GM18861 (cell line): ENCODE data around the gene RNF123.

Experiments used
- ATAC-seq: cut with Tn5 transposase; IDR thresholded peaks from one replicate; pipeline ENCODE4 v1.9.1; 2021; ENCODE audit not compliant: unreplicated experiment

Gene RNF123

GRCh38 chr3:49689046-49689907 lies at the start of gene RNF123, which contains the start of gene MST1:
RNF123 (plus strand) TSS chr3:49689557; CDS start chr3:49691166, 1,609 bp downstream.
MST1 (minus strand) TSS chr3:49689474; CDS start chr3:49688691, 783 bp downstream.
- ATAC-seq = no peak

GRCh38 chr3:49641292-49641691 lies 48.1 kb upstream of the RNF123 start:
- no peak for ATAC-seq

GRCh38 chr3:49641921-49642707 lies 47.2 kb upstream of the RNF123 start:
- no peak for ATAC-seq

GRCh38 chr3:49642708-49643145 lies 46.6 kb upstream of the RNF123 start:
- no peak for ATAC-seq

- no peak for ATAC-seq
Measured at GRCh38 chr3:49644684-49645083, 44.7 kb upstream of the RNF123 start.

- no peak for ATAC-seq
Measured at GRCh38 chr3:49646236-49646635, 43.1 kb upstream of the RNF123 start.

GRCh38 chr3:49647741-49648140 lies 41.6 kb upstream of the RNF123 start:
- ATAC-seq = no peak

- no peak for ATAC-seq
Measured at GRCh38 chr3:49648354-49649019, 40.9 kb upstream of the RNF123 start.

GRCh38 chr3:49649576-49649975 lies 39.8 kb upstream of the RNF123 start:
- no peak for ATAC-seq

- no peak for ATAC-seq
Measured at GRCh38 chr3:49650177-49650576, 39.2 kb upstream of the RNF123 start.

GRCh38 chr3:49650637-49651036 lies 38.7 kb upstream of the RNF123 start:
- no peak for ATAC-seq

GRCh38 chr3:49652218-49652902 lies 37.0 kb upstream of the RNF123 start:
- ATAC-seq = no peak

GRCh38 chr3:49652903-49653415 lies 36.4 kb upstream of the RNF123 start:
- ATAC-seq = no peak

GRCh38 chr3:49653621-49654020 lies 35.7 kb upstream of the RNF123 start:
- no peak for ATAC-seq

- ATAC-seq = no peak
Measured at GRCh38 chr3:49654176-49654825, 35.1 kb upstream of the RNF123 start.

GRCh38 chr3:49654955-49655556 lies 34.3 kb upstream of the RNF123 start:
- no peak for ATAC-seq

- no peak for ATAC-seq
Measured at GRCh38 chr3:49655731-49656285, 33.5 kb upstream of the RNF123 start.

GRCh38 chr3:49656541-49657112 lies 32.7 kb upstream of the RNF123 start:
- no peak for ATAC-seq
